Measurements from ENCODE around the gene FBXO40. TPM values are rescaled to one million over a fixed set of nuclear protein-coding genes. Genes with fewer than 3 reads are reported as not detected.

FBXO40 gene
- total and polyA plus RNA-seq, 9 of the 15 experiments (the other 6 are each of a cell fraction or from before 2014, with no cell fraction given), result 0.01 to 0.05 (median 0.04) TPM; not detected in 3

DNA sequence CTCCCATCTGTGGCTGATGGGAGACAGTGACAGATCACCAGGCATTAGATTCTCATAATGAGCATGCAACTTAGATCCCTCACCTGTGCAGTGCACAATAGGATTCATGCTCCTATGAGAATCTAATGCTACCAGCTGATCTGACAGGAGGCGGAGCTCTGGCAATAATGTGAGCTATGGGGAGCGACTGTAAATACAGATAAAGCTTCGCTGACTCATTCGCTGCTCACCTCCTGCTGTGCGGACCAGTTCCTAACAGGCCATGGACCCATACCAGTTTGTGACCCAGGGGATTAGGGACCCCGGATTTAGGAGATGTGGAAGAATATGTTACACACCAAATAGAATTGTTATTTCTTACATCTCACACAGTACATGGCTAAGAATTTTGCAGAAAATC is 18.7 kb upstream of the FBXO40 start (continued):
- TF ChIP-seq ZNF24 (IDR thresholded peaks at IDR 0.05) (no peak), HMGN3 (IDR thresholded peaks at IDR 0.05; ENCODE audit: borderline replicate concordance, extremely low read depth, insufficient read length, low read depth, low read length) (no peak), SMARCA5 (IDR thresholded peaks at IDR 0.05) (no peak), ZNF140 (CRISPR knock-in tag; IDR thresholded peaks at IDR 0.05) (no peak), STAT5A (IDR thresholded peaks at IDR 0.05; ENCODE audit: borderline replicate concordance, low read length) (peak; percentile 34; the same call in 1 of the 2 replicates), ZNF316 (IDR thresholded peaks at IDR 0.05) (peak; percentile 69), NELFE (IDR thresholded peaks at IDR 0.05; ENCODE audit: insufficient read depth, insufficient read length) (no peak), PHF8 (IDR thresholded peaks at IDR 0.05; ENCODE audit: borderline replicate concordance, low read length) (no peak), XRCC3 (IDR thresholded peaks at IDR 0.05) (no peak), TAF9B (IDR thresholded peaks at IDR 0.05; ENCODE audit: partially characterized antibody) (peak; percentile 54), SMAD2 (IDR thresholded peaks at IDR 0.05; ENCODE audit: low read depth, low read length) (no peak), NCOR1 (IDR thresholded peaks at IDR 0.05) (peak; percentile 30; the same call in 1 of the 2 replicates), SMARCE1 (IDR thresholded peaks at IDR 0.05) (peak; percentile 87), PKNOX1 (IDR thresholded peaks at IDR 0.05) (peak; percentile 80), CTBP1 (IDR thresholded peaks at IDR 0.05; ENCODE audit: borderline replicate concordance) (peak; percentile 40; the same call in 1 of the 2 replicates), RBBP5 (IDR thresholded peaks at IDR 0.05; ENCODE audit: borderline replicate concordance, insufficient read depth, low read length, poor library complexity, severe bottlenecking) (no peak)
- TF ChIP-seq, protein P1, sequence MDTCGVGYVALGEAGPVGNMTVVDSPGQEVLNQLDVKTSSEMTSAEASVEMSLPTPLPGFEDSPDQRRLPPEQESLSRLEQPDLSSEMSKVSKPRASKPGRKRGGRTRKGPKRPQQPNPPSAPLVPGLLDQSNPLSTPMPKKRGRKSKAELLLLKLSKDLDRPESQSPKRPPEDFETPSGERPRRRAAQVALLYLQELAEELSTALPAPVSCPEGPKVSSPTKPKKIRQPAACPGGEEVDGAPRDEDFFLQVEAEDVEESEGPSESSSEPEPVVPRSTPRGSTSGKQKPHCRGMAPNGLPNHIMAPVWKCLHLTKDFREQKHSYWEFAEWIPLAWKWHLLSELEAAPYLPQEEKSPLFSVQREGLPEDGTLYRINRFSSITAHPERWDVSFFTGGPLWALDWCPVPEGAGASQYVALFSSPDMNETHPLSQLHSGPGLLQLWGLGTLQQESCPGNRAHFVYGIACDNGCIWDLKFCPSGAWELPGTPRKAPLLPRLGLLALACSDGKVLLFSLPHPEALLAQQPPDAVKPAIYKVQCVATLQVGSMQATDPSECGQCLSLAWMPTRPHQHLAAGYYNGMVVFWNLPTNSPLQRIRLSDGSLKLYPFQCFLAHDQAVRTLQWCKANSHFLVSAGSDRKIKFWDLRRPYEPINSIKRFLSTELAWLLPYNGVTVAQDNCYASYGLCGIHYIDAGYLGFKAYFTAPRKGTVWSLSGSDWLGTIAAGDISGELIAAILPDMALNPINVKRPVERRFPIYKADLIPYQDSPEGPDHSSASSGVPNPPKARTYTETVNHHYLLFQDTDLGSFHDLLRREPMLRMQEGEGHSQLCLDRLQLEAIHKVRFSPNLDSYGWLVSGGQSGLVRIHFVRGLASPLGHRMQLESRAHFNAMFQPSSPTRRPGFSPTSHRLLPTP (IDR thresholded peaks at IDR 0.05; ENCODE audit: borderline replicate concordance, extremely low read depth, insufficient read length), result no peak
- TF ChIP-seq, protein P2, sequence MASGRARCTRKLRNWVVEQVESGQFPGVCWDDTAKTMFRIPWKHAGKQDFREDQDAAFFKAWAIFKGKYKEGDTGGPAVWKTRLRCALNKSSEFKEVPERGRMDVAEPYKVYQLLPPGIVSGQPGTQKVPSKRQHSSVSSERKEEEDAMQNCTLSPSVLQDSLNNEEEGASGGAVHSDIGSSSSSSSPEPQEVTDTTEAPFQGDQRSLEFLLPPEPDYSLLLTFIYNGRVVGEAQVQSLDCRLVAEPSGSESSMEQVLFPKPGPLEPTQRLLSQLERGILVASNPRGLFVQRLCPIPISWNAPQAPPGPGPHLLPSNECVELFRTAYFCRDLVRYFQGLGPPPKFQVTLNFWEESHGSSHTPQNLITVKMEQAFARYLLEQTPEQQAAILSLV (tag; IDR thresholded peaks at IDR 0.05), result no peak
